DMS79 treated with DMSO at 0.1 percent for 48 hours (cell line): ENCODE measurements around the gene SLC30A2.
"Not testable (repeated sequence)": the region's sequence is repeated elsewhere in the genome, so short reads cannot be mapped to it uniquely, and the experiment has no call there.

Experiments
- DNase-seq: peaks from one replicate; lab custom pipeline; 2025; lab: John Stamatoyannopoulos, UW

The SLC30A2 gene

GRCh38 chr1:26045722-26046245 lies at the start of gene SLC30A2:
Gene SLC30A2 (minus strand): TSS chr1:26046118. CDS start chr1:26045896, 222 bp downstream.
- DNase-seq: peak; percentile 16

GRCh38 chr1:26094677-26095383 lies 48.9 kb upstream of the SLC30A2 start:
- peak; percentile 66 for DNase-seq

- DNase-seq: peak; percentile 67
Observed at GRCh38 chr1:26094076-26094669, 48.3 kb upstream of the SLC30A2 start.

- not testable (repeated sequence) for DNase-seq
Observed at GRCh38 chr1:26093569-26093968, 47.7 kb upstream of the SLC30A2 start.

- no peak for DNase-seq
Observed at GRCh38 chr1:26092422-26092821, 46.5 kb upstream of the SLC30A2 start.

GRCh38 chr1:26090893-26091292 lies 45.0 kb upstream of the SLC30A2 start:
- DNase-seq: no peak

GRCh38 chr1:26089125-26089524 lies 43.2 kb upstream of the SLC30A2 start:
- DNase-seq: no peak

GRCh38 chr1:26084844-26085243 lies 38.9 kb upstream of the SLC30A2 start:
- no peak for DNase-seq

- DNase-seq: no peak
Observed at GRCh38 chr1:26084091-26084561, 38.2 kb upstream of the SLC30A2 start.

GRCh38 chr1:26083208-26083607 lies 37.3 kb upstream of the SLC30A2 start:
- no peak for DNase-seq

GRCh38 chr1:26082020-26082350 lies 36.1 kb upstream of the SLC30A2 start:
- DNase-seq: no peak

GRCh38 chr1:26081267-26082019 lies 35.5 kb upstream of the SLC30A2 start:
- no peak for DNase-seq

GRCh38 chr1:26079960-26080814 lies 34.3 kb upstream of the SLC30A2 start:
- DNase-seq: no peak

GRCh38 chr1:26079178-26079563 lies 33.3 kb upstream of the SLC30A2 start:
- DNase-seq: no peak

- no peak for DNase-seq
Observed at GRCh38 chr1:26078286-26079177, 32.6 kb upstream of the SLC30A2 start.

GRCh38 chr1:26077524-26077923 lies 31.6 kb upstream of the SLC30A2 start:
- no peak for DNase-seq

GRCh38 chr1:26075421-26076144 lies 29.7 kb upstream of the SLC30A2 start:
- no peak for DNase-seq

GRCh38 chr1:26072305-26072704 lies 26.4 kb upstream of the SLC30A2 start:
- DNase-seq: no peak

- no peak for DNase-seq
Observed at GRCh38 chr1:26070963-26071342, 25.0 kb upstream of the SLC30A2 start.

GRCh38 chr1:26070296-26070962 lies 24.5 kb upstream of the SLC30A2 start:
- DNase-seq: no peak
